ENCODE data around the gene ARL10.

ARL10 gene

DNA sequence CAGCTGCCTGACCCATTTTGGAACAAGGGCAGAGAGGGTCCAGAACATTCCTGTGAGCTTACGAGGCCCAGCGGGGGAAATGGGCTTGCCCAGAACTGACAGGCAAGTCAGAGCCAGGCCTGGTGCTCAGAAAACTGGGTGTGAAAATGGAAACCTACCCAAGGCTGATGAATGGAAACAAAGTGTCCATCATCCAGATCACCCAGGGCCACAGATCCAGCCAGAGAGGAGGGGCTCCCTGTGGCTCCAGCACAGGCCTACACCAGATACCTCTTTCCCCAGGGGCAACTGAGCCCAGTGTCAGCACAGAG is 47.9 kb downstream of the ARL10 start:
- no peak for DNase-seq

DNA sequence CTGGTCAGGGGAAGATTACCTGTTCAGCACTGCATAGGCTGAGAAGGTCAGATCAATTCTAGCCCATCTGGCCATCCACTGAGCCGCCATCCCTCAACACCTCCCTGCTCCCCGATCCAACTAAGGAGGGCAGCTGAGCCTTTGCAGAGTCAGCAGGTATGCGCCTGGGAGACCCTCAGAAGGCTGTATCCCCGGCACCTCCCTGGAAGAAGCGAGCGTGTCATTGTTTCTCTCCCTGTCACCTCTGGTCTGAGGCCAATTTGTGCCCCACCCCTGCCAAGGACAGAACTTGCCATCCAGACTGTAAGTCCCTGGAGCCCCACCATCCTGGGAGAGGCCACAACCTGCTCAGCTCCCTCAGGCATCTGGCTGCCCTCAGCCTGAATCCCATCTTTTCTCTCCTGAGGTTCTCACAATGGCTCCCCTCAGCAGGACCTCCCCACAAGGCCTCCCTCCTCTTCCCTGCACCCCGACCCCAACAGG is 48.5 kb downstream of the ARL10 start:
- no peak for DNase-seq

DNA sequence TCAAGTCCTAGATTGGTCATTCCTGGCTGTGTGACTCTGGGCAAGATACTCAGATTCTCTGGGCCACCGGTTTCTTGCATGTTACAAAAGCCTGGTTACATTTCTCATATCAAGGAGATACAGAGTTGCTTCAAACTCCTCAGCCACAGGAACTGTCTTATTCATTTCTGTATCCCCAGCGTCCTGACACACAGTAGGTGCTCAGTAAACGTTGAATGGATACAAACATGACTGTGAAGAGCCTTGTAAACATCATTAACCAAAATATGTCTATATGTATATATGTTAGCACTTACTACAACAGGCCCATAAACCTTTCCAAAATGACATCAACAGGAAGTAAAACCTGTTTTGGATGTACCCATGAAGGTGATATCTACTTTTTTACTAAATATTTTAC is 49.4 kb downstream of the ARL10 start:
- no peak for DNase-seq

DNA sequence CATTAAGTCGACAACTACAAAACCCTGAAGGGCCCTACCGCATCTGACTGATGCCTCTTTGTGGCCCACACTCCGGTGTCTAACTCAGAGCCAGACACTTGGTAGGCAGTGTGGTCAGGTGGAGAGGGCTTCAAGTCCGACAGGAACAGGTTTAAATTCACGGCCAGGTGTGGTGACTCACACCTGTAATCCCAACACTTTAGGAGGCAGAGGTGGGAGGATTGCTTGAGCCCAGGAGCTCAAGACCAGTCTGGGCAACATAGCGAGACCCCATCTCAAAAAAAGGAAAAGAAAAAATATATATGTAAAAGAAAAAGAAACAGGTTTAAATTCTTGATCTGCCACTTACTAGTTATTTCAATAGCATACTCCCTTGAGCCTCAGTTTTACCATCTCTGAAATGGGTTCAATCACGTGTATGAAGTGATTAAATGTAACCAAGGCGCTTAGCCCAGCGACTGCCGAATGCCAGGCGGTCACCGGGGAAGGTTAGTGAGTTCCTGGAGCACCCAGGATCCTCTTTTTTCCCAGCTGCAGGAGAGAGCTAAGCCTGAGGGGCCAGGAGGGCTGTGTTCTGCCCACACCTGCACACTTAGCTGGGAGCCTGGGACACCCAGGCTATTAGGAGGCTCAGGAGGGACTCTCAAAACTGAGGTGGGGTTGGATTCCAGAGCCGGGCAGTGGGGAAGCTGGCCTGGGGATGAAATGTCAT is 50.1 kb downstream of the ARL10 start:
- no peak for DNase-seq

DNA sequence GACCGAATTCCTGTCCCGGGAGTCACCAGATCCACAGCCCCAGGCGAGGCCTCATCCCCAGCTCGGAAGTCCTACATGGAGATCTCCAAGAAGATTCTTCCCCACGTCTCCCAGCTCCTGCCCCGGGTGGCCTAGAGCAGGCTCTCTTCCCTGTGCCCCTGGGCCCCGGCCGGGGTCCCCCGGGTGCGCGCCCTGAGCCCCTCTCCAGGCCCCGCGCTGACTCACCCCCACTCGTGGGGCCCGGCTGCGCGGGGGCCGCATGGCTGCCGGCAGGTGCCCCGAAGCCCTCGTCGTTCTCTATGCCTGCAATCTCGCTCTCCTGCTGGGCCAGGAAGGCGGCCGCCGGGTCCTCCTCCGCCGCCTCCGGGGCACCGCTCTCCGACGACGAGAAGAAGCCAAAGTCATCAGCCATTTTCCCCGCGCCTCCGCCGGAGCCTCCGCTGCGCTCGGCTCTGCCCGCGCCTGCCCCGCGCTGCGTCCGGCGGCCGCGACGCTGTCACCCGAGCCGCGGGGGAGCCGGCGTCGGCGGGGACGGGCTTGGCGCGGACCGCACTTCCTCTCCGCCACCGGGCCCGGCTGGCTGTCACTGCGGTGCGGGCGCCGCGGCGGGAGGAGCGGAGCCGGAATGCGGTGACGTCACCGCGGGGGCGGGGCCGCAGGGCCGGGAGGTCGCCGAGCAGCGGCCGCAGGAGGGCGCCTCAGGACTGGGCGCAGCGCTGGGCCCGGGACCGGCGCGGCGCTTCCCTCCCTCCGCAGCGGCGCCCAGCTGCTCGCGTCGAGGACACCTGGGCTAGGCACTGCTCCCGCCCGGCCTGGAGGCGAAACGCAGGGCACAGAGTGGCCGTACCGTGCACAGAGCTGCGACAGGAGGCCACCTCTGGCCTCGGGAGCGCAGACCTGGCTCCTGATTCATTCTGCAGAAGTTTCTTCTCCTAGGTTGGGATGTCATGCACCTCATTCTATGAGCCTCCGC is 51.0 kb downstream of the ARL10 start, which contains the start of gene CLTB:
Gene CLTB, minus strand, starts transcription at position 588 of the 973 bp plus-strand sequence. Its CDS starts 176 bp downstream, at position 412.
- DNase-seq: no peak

DNA sequence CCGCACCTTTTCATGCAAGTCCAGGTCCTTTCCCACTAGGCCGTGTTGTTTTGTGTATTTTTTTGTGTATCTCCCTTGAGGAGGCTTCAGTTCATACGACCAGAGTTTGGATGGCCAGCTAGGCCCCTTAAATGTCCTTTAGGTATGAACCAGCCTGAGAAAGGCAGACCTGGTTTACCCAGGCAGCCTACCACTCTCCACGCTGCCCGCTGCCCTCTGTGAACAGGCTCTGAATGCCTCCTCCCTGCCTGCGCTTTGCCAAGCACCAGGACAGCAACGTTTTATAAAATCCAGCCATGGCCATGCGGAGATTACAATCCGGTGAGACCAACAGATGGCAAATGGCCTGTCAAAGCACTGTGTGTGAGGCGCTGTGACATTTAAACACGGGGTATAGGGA is 51.7 kb downstream of the ARL10 start:
- DNase-seq: no peak

GRCh38 chr5:176418251-176418650 is 53.0 kb downstream of the ARL10 start:
- DNase-seq: no peak

- no peak for DNase-seq
Measured at GRCh38 chr5:176420086-176420485, 54.8 kb downstream of the ARL10 start.

DNA sequence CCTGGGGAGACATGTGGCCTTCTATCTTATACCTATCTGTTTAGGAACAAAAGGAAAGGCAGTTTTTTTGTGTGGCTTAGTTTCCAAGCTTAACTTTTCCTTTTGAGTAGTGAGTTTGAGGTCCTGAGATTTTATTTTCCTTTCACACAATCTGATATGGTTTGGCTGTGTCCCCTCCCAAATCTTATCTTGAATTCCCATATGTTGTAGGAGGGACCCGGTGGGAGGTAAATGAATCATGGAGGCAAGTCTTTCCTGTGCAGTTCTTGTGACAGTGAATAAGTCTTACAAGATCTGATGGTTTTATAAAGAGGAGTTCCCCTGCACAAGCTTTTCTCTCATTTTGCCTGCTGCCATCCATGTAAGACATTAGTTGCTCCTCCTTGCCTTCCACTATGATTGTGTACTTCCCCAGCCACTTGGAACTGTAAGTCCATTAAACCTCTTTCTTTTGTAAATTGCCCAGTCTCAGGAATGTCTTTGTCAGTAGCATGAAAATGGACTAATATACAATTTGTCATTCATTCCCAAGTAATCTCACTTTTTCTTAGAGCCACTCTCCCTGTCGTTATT is 55.8 kb downstream of the ARL10 start:
- no peak for DNase-seq

DNA sequence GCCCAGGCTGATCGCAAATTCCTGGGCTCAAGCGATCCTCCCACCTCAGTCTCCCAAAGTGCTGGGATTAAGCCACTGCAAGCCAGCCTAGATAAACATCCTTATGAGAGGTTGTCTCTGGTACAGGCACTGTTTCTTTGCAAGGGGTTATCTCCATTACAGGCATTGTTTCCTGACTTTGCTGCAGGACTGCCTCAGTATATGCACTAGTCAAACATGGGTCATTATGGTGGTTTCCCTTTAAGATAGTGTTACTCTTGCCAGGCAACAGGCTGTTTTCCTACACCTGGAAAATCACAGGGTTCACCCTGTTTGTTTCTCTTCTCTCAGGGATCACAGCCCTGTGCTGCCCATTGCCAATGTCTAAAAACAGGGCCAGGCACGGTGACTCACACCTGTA is 58.9 kb downstream of the ARL10 start:
- no peak for DNase-seq

DNA sequence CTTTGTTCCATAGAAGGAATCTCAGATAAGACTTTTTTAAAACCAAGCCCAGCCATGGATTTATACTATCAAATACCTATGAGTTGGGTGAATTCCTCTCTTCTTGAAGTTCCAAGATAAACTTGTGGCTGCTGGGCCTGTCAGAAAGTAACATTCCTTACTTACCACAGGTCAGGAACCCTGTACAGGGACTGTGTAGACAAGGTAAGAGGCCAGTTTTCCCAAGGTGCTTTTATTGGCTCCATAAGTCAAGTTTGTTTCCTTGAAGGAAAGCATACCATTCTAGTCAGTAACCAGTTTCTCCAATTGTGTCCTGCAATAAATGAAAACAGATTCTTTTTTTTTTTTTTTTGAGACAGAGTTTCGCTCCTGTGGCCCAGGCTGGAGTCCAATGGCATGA is 59.9 kb downstream of the ARL10 start:
- DNase-seq: no peak

GRCh38 chr5:176425791-176426190 is 60.5 kb downstream of the ARL10 start:
- DNase-seq: no peak

DNA sequence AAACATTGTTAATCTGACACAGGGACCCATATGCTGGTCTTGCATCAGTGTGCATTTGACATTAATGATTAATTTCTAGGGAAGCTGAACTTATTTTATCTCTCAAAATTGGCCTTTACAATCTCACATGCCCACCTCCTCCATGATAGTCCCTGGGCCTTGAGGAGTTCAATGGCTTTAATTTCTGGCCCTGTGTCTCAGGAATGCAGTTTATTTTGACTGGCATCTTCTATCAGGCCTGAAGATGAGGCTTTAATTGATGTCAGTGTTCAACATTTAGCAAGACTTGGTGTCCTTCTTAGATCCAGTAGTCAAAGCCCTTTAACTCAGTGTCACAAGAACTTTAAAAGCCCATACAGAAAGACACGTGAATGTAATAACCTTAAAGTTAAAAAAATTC is 61.6 kb downstream of the ARL10 start:
- DNase-seq: no peak

DNA sequence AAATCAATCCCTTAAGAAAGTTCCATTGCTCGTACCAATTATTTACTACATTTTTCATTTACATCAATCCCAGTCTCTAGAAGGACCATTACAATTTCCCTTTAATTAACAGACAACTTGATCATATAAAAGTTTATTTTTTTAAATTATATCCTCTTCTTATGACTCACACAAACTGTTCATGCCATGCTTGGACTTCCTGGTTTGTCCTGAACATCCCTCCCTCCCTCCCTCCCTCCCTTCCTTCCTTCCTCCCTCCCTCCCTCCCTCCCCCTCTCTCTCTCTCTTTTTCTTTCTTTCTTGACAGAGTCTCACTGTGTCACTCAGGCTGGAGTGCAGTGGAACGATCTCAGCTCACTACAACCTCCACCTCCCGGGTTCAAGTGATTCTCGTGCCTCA is 62.7 kb downstream of the ARL10 start:
- DNase-seq: no peak

- DNase-seq: no peak
Measured at GRCh38 chr5:176429972-176430371, 64.7 kb downstream of the ARL10 start.
